ENCODE results near the gene KIF5B. TPM values are rescaled to one million over a fixed set of nuclear protein-coding genes. Genes with fewer than 3 reads are reported as not detected.

The KIF5B gene
- total and polyA plus RNA-seq, 9 of the 15 experiments (the other 6 are each of a cell fraction or from before 2014, with no cell fraction given) = 24.4 to 94.4 (median 68.9) TPM

GRCh38 chr10:32059472-32059871 lies 3.2 kb upstream of the KIF5B start (continued):
- 0 out of 4 replicates have a peak, but pooled peaks of 1 of the 2 experiments have one; percentile 34 for TF ChIP-seq TBL1XR1 (IDR thresholded peaks at IDR 0.05; ENCODE audit: low read length in 2 of 2)
- no peak for TF ChIP-seq SMAD1 (IDR thresholded peaks at IDR 0.05; ENCODE audit: low read depth, low read length, partially characterized antibody)
- no peak for TF ChIP-seq ZNF134 (CRISPR knock-in tag; conservative IDR thresholded peaks at IDR 0.05)
- TF ChIP-seq TCF3 (CRISPR knock-in tag; IDR thresholded peaks at IDR 0.05) = peak; percentile 62
- TF ChIP-seq NR2C2 (CRISPR knock-in tag; IDR thresholded peaks at IDR 0.05) = no peak
- no peak for TF ChIP-seq NR2C2 (tag; IDR thresholded peaks at IDR 0.05)
- TF ChIP-seq TAF7 (tag; IDR thresholded peaks at IDR 0.05) = no peak
- TF ChIP-seq ARID4B (CRISPR knock-in tag; IDR thresholded peaks at IDR 0.05) = no peak
- TF ChIP-seq ZHX1 (conservative IDR thresholded peaks at IDR 0.05; ENCODE audit: low read length) = no peak
- no peak for TF ChIP-seq NFRKB (IDR thresholded peaks at IDR 0.05; ENCODE audit: low read depth)
- no peak for TF ChIP-seq NONO (IDR thresholded peaks at IDR 0.05; ENCODE audit: low read depth in 2 of 2, low read length in 1 of 2)
- no peak for TF ChIP-seq ATF1 (CRISPR knock-in tag; IDR thresholded peaks at IDR 0.05)
- TF ChIP-seq ATF1 (tag; IDR thresholded peaks at IDR 0.05) = peak; percentile 85

Data from K562 (cell line).